Activated CD8-positive, alpha-beta T cell treated with anti-CD3 and anti-CD28 coated beads for 36 hours (primary cell): Measurements from ENCODE around the gene GRID2. TPM values are rescaled to one million over a fixed set of nuclear protein-coding genes. Genes with fewer than 3 reads are reported as not detected.

Experiments
- ATAC-seq: fragments of 200-7000 bp; cut with Tn5 transposase; one replicate; pipeline ENCODE4 v1.10.0; 2021; ENCODE audit warnings: mild to moderate bottlenecking, moderate library complexity
- CTCF ChIA-PET: fragments of 350-600 bp; sonication (Branson Sonifier 250); formaldehyde crosslinking; loops from one replicate; lab custom pipeline; 2021; ENCODE audit warnings: antibody characterized with exemption; lab: Charles Lee
- POLR2A ChIA-PET: fragments of 350-600 bp; sonication (Branson Sonifier 250); formaldehyde crosslinking; loops from one replicate; lab custom pipeline; 2021; ENCODE audit warnings: antibody characterized with exemption; lab: Charles Lee
- DNase-seq: peaks from one replicate; pipeline ENCODE4 v3.0.0-alpha.2; 2020
- H3K27ac Mint-ChIP-seq: one replicate; pipeline ENCODE4 v1.8.0; 2021; ENCODE audit warnings: mild to moderate bottlenecking, mixed read lengths
- H3K27me3 Mint-ChIP-seq: one replicate; pipeline ENCODE4 v1.8.0; 2021; ENCODE audit warnings: mixed read lengths
- H3K36me3 Mint-ChIP-seq: one replicate; pipeline ENCODE4 v1.8.0; 2021; ENCODE audit warnings: low read depth, mixed read lengths
- H3K4me1 Mint-ChIP-seq: one replicate; pipeline ENCODE4 v1.8.0; 2021; ENCODE audit warnings: low read depth, mixed read lengths
- H3K4me3 Mint-ChIP-seq: one replicate; pipeline ENCODE4 v1.8.0; 2021; ENCODE audit warnings: mild to moderate bottlenecking, moderate library complexity, mixed read lengths
- H3K9me3 Mint-ChIP-seq: one replicate; pipeline ENCODE4 v1.8.0; 2021; ENCODE audit warnings: mixed read lengths
- CTCF ChIP-seq: fragments of 200-600 bp; IDR thresholded peaks from one replicate; pipeline ENCODE4 v1.8.0; 2022; ENCODE audit warnings: antibody characterized with exemption, mild to moderate bottlenecking
- intact Hi-C: fragments of 100-400 bp; cut with micrococcal nuclease; formaldehyde crosslinking; loops from one replicate; pipeline ENCODE4 v1.10.0; 2022
- total RNA-seq, 2 experiments: library from RNA; stranded (reverse); gene quantifications; one replicate each; pipeline ENCODE4 v1.2.3, GENCODE V29; 2021

The GRID2 gene
- total RNA-seq, 2 experiments from 2014 or later, result not detected

GRCh38 chr4:93568758-93569157, 1265.0 kb downstream of the GRID2 start:
- Mint-ChIP-seq H3K4me1 (no peaks in the 10 kb centered on the region), H3K9me3 (no peaks in the 10 kb centered on the region)

GRCh38 chr4:93573285-93573684, 1269.5 kb downstream of the GRID2 start:
- H3K4me3 Mint-ChIP-seq, result no peak overlapping the region
- H3K4me1 Mint-ChIP-seq, result no peaks in the 10 kb centered on the region
- DNase-seq, result no peak
- no peaks in the 10 kb centered on the region for H3K27me3 Mint-ChIP-seq
- ChIA-PET CTCF (no interaction called here), POLR2A (no interaction called here)
- TF ChIP-seq CTCF, result no peak
- ATAC-seq, result no peak
- no peaks in the 10 kb centered on the region for H3K36me3 Mint-ChIP-seq
- intact Hi-C loops, result no loop called here
- H3K9me3 Mint-ChIP-seq, result no peaks in the 10 kb centered on the region
- no peak overlapping the region for H3K27ac Mint-ChIP-seq

More at GRCh38 chr4:93568758-93569157, 1265.0 kb downstream of the GRID2 start:
- TF ChIP-seq CTCF, result no peak
- ChIA-PET CTCF (no interaction called here), POLR2A (no interaction called here)
- H3K27me3 Mint-ChIP-seq, result no peaks in the 10 kb centered on the region
- H3K4me3 Mint-ChIP-seq, result no peak overlapping the region
- intact Hi-C loops, result no loop called here
- no peak overlapping the region for H3K27ac Mint-ChIP-seq
- DNase-seq (no peak), ATAC-seq (no peak)
- no peaks in the 10 kb centered on the region for H3K36me3 Mint-ChIP-seq

- H3K9me3 Mint-ChIP-seq, result peaks cover 2% of the 10 kb centered on the region
- ChIA-PET POLR2A (no interaction called here), CTCF (interaction anchor here (0.6 kb wide), 1 partner anchor 9 kb away, joined by 3 read pairs; no protein-coding TSS in a partner anchor)
- no peaks in the 10 kb centered on the region for H3K36me3 Mint-ChIP-seq
- H3K27me3 Mint-ChIP-seq, result no peaks in the 10 kb centered on the region
- H3K4me3 Mint-ChIP-seq, result no peak overlapping the region
- ATAC-seq, result no peak
- H3K27ac Mint-ChIP-seq, result no peak overlapping the region
- intact Hi-C loops, result loop anchor here (5.0 kb wide), 1 partner anchor 58 kb away; no protein-coding TSS in a partner anchor
- no peaks in the 10 kb centered on the region for H3K4me1 Mint-ChIP-seq
- TF ChIP-seq CTCF, result no peak
- no peak for DNase-seq
These were observed 1275.2 kb downstream of the GRID2 start for GRCh38 chr4:93578942-93579341.

- ATAC-seq (no peak), DNase-seq (no peak)
- intact Hi-C loops, result no loop called here
- no peak for TF ChIP-seq CTCF
- Mint-ChIP-seq H3K4me1 (no peaks in the 10 kb centered on the region), H3K27ac (no peak overlapping the region), H3K27me3 (no peaks in the 10 kb centered on the region), H3K4me3 (no peak overlapping the region), H3K9me3 (peaks cover 7% of the 10 kb centered on the region), H3K36me3 (no peaks in the 10 kb centered on the region)
- ChIA-PET CTCF (no interaction called here), POLR2A (no interaction called here)
These were observed 1301.4 kb downstream of the GRID2 start for GRCh38 chr4:93605163-93605562.

- DNase-seq (no peak), ATAC-seq (no peak)
- no peaks in the 10 kb centered on the region for H3K36me3 Mint-ChIP-seq
- H3K4me3 Mint-ChIP-seq, result no peak overlapping the region
- H3K4me1 Mint-ChIP-seq, result no peaks in the 10 kb centered on the region
- intact Hi-C loops, result no loop called here
- POLR2A ChIA-PET, result no interaction called here
- TF ChIP-seq CTCF, result no peak
- CTCF ChIA-PET, result no interaction called here
- H3K9me3 Mint-ChIP-seq, result peaks cover 1% of the 10 kb centered on the region
- H3K27me3 Mint-ChIP-seq, result no peaks in the 10 kb centered on the region
- no peak overlapping the region for H3K27ac Mint-ChIP-seq
These were observed 1313.8 kb downstream of the GRID2 start for GRCh38 chr4:93617606-93618005.
